GM21390 (cell line): ENCODE data around the gene LMCD1.

ENCODE experiments used
- ATAC-seq: cut with Tn5 transposase; IDR thresholded peaks from one replicate; pipeline ENCODE4 v1.9.1; 2021; ENCODE audit not compliant: unreplicated experiment

The LMCD1 gene

GRCh38 chr3:8503871-8504610, 2.4 kb downstream of the LMCD1 start:
- no peak for ATAC-seq

- no peak for ATAC-seq
These were observed 3.0 kb downstream of the LMCD1 start for GRCh38 chr3:8504611-8504973.

- ATAC-seq, result no peak
These were observed 4.0 kb downstream of the LMCD1 start for GRCh38 chr3:8505621-8506020.

- no peak for ATAC-seq
These were observed 5.0 kb downstream of the LMCD1 start for GRCh38 chr3:8506571-8507061.

- peak; percentile 40 for ATAC-seq
These were observed 5.9 kb downstream of the LMCD1 start for GRCh38 chr3:8507496-8507895.

- ATAC-seq, result no peak
These were observed 8.3 kb downstream of the LMCD1 start for GRCh38 chr3:8509961-8510360.

GRCh38 chr3:8512234-8512633, 10.6 kb downstream of the LMCD1 start:
- ATAC-seq, result no peak

GRCh38 chr3:8516047-8516661, 14.5 kb downstream of the LMCD1 start:
- ATAC-seq, result no peak

- no peak for ATAC-seq
These were observed 15.2 kb downstream of the LMCD1 start for GRCh38 chr3:8516783-8517182.

GRCh38 chr3:8517487-8517886, 15.9 kb downstream of the LMCD1 start:
- no peak for ATAC-seq

- no peak for ATAC-seq
These were observed 16.5 kb downstream of the LMCD1 start for GRCh38 chr3:8518138-8518537.

- ATAC-seq, result no peak
These were observed 17.5 kb downstream of the LMCD1 start for GRCh38 chr3:8519156-8519555.

- no peak for ATAC-seq
These were observed 18.3 kb downstream of the LMCD1 start for GRCh38 chr3:8519774-8520448.

GRCh38 chr3:8520816-8521403, 19.3 kb downstream of the LMCD1 start:
- no peak for ATAC-seq

GRCh38 chr3:8523041-8523440, 21.4 kb downstream of the LMCD1 start:
- ATAC-seq, result no peak

GRCh38 chr3:8524249-8524648, 22.6 kb downstream of the LMCD1 start:
- no peak for ATAC-seq

- ATAC-seq, result no peak
These were observed 23.2 kb downstream of the LMCD1 start for GRCh38 chr3:8524656-8525399.

- no peak for ATAC-seq
These were observed 24.3 kb downstream of the LMCD1 start for GRCh38 chr3:8525893-8526292.

GRCh38 chr3:8529181-8529637, 27.6 kb downstream of the LMCD1 start:
- no peak for ATAC-seq

GRCh38 chr3:8529738-8530525, 28.3 kb downstream of the LMCD1 start:
- ATAC-seq, result no peak
